Stimulated activated CD4-positive, alpha-beta T cell treated with anti-CD3 and anti-CD28 coated beads, Interleukin-1b, Interleukin-23, amount 100 ng/mL, for 4 hours (primary cell): ENCODE data around the gene NPHS1.
A peak's percentile ranks its signal among the peaks of the same experiment; 100 is the strongest.

Experiments
- DNase-seq, 2 donors: peaks; one replicate each; pipeline ENCODE4 v3.0.0-alpha.2; 2020; ENCODE audit warnings: low read depth in 2 of 2

Gene NPHS1

GRCh38 chr19:35874392-35874930, 22.2 kb upstream of the NPHS1 start:
- DNase-seq: no peak

GRCh38 chr19:35872180-35872579, 19.9 kb upstream of the NPHS1 start:
- DNase-seq: no peak

GRCh38 chr19:35871611-35872010, 19.3 kb upstream of the NPHS1 start:
- no peak for DNase-seq

GRCh38 chr19:35870798-35871197, 18.5 kb upstream of the NPHS1 start:
- DNase-seq: no peak

- peak in 1 of 2 donors; percentile 25 for DNase-seq
Observed at GRCh38 chr19:35870124-35870736, 17.9 kb upstream of the NPHS1 start.

GRCh38 chr19:35869327-35870123, 17.2 kb upstream of the NPHS1 start:
- peak; percentile 69 to 74 for DNase-seq

- DNase-seq: no peak
Observed at GRCh38 chr19:35868823-35869326, 16.6 kb upstream of the NPHS1 start.

- peak; percentile 63 to 77 for DNase-seq
Observed at GRCh38 chr19:35868172-35868822, 16.0 kb upstream of the NPHS1 start, which contains the start of gene APLP1. Gene APLP1, plus strand, starts transcription at chr19:35868574. Its CDS starts 63 bp downstream, at chr19:35868637.

GRCh38 chr19:35863018-35863417, 10.7 kb upstream of the NPHS1 start:
- DNase-seq: no peak

- no peak for DNase-seq
Observed at GRCh38 chr19:35862528-35862927, 10.2 kb upstream of the NPHS1 start.

- no peak for DNase-seq
Observed at GRCh38 chr19:35861640-35862160, 9.4 kb upstream of the NPHS1 start.

GRCh38 chr19:35860818-35861639, 8.7 kb upstream of the NPHS1 start:
- DNase-seq: no peak

- DNase-seq: no peak
Observed at GRCh38 chr19:35860436-35860817, 8.1 kb upstream of the NPHS1 start.

- no peak for DNase-seq
Observed at GRCh38 chr19:35859414-35859813, 7.1 kb upstream of the NPHS1 start.

GRCh38 chr19:35858311-35858710, 6.0 kb upstream of the NPHS1 start:
- DNase-seq: no peak

- peak in 1 of 2 donors; percentile 46 for DNase-seq
Observed at GRCh38 chr19:35856546-35857149, 4.3 kb upstream of the NPHS1 start, which contains the start of gene KIRREL2. Gene KIRREL2, plus strand, starts transcription at chr19:35856911. Its CDS starts 209 bp downstream, at chr19:35857120.

GRCh38 chr19:35853038-35853756, 893 bp upstream of the NPHS1 start:
- DNase-seq: no peak

- DNase-seq: no peak
Observed at GRCh38 chr19:35851213-35852028, 883 bp downstream of the NPHS1 start.

GRCh38 chr19:35848919-35849505, 3.3 kb downstream of the NPHS1 start:
- no peak for DNase-seq
